Measurements from ENCODE around the gene RLF.
"Not testable (repeated sequence)": the region's sequence is repeated elsewhere in the genome, so short reads cannot be mapped to it uniquely, and the experiment has no call there.

The RLF gene

DNA sequence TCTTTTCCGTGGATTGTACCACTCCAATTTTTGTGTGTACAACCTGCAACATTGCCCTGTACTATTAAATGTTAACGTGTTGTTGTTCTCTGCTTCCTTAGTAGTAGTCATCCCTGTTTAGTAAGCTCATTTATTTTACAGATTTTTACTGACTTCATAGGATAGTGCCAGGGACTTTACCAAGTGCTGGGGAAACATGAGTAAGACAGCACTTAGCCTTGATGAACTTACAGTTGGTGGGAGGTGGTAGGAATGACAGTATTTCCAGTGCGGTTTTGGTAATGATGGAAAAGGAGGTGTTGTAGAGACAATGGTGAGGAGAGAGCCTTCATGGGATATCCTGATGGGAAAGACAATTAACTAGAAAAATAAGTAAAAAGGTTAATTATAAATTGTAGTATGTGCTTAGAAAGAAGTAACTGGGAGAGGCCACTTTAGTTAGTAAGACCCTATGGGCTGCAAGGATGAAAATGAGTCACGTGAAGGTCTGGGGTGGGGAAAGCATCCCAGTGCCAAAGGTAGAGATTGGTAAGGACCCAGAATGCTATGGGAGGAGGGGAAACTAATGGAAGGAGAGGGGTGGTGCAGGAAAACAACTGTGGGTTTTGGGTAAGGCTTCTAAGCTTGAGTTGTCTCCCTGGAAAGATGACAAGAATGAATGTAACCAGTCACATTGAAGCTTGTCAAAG is 1.7 kb downstream of the RLF start:
- no peak for DNase-seq (ENCODE audit: low read depth in 2 of 2)

DNA sequence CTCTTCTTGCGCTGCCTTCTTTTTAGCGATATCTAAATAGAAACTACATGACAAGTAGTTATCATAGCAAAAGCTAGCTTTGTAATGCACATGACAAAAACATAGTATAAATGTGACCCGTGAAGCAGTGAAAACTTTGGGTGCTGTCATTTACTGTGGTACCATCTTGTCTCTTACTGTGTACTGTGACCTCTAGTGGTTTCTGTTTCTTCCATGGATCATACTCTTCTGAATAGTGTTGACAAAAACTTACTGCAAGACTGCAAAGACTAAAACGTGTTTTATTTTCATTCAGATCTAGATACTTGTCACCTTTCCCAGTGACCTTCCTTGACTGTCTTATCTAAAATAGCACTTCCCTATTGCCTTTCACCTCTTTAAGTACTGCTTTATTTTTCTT is 6.1 kb downstream of the RLF start:
- DNase-seq (ENCODE audit: low read depth in 2 of 2), result no peak

DNA sequence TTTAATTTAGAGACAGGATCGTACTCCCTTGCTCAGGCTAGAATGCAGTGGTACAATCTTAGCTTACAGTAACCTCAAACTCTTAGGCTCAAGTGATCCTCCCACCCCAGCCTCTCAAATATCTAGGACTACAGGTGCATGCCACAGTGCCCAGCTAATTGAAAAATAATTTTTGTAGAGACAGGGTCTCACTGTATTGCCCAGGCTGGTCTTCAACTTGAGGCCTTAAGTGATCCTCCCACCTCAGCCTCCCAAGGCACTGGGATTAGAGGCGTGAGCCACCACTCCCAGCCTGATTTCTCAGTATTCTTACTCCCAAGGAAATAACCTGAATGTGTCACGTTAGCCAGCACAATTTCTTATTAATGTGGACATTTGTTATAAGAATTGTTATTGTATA is 9.8 kb downstream of the RLF start:
- DNase-seq (ENCODE audit: low read depth in 2 of 2), result no peak

DNA sequence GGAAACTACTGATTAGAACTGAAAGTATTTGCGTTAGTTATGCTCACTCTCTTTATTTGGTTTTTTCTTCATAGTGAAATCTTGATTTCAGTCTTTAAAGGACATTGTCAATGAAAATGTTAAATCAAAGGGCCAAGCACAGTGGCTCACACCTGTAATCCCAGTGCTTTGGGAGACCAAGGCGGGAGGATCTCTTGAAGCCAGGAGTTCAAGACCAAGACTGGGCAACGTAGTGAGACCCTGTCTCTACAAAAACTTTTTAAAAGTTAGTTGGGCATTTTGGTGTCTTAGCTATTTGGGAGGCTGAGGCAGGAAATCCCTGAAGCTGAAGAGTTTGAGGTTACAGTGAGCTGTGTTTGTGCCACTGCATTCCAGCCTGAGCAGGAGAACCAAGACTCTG is 13.6 kb downstream of the RLF start:
- no peak for DNase-seq (ENCODE audit: low read depth in 2 of 2)

DNA sequence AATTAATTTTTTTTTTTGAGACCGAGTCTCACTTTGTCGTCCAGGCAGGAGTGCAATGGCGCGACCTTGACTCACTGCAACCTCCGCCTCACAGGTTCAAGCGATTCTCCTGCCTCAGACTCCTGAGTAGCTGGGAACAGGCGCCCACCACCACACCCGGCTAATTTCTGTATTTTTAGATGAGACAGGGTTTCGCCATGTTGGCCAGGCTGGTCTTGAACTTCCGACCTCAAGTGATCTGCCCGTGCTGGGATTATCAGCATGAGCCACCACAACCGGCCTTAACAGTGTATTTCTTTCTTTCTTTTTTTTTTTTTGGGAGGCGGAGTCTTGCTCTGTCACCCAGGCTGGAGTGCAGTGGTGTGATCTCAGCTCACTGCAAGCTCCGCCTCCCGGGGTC is 15.8 kb downstream of the RLF start:
- not testable (repeated sequence) for DNase-seq (ENCODE audit: low read depth in 2 of 2)

DNA sequence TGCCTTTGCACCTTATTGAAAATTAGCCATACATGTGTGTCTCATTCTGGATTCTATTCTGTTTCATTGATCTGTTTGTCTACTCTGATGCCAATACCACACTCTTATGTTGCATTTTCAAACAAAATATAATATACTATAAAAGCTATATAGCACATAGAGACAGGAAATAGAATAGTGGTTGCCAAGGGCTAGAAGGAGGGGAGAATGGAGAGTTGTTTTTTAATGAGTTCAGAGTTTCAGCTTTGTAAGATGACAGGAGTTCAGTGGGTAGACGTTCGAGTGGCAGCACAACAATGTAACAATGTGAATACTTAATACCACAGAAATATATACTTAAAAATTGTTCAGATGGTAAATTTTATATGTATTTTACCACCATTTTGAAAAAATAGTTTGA is 17.0 kb downstream of the RLF start:
- no peak for DNase-seq (ENCODE audit: low read depth in 2 of 2)

DNA sequence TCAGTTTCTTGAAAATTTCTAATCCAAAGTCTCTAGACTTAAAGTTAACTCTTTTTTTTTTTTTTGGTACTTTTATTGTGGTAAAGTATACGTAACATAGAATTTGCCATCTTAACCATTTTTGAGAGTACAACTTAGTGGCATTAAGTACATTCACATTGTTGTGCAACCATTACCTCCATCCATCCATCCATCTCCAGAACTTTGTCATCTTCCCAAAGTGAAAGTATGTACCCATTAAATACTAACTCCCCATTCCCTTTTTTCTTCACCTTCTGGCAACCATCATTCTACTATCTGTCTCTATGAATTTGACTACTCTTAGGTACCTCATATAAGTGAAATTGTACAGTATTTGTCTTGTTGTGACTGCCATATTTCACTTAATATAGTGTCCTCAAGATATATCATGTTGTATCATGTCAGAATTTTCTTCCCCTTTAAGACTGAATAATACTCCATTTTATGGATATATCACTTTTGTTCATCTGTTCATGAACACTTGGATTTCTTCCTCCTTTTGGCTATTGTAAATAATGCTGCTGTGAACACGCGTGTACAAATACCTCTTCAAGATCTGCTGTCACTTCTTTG is 18.4 kb downstream of the RLF start:
- no peak for DNase-seq (ENCODE audit: low read depth in 2 of 2)

DNA sequence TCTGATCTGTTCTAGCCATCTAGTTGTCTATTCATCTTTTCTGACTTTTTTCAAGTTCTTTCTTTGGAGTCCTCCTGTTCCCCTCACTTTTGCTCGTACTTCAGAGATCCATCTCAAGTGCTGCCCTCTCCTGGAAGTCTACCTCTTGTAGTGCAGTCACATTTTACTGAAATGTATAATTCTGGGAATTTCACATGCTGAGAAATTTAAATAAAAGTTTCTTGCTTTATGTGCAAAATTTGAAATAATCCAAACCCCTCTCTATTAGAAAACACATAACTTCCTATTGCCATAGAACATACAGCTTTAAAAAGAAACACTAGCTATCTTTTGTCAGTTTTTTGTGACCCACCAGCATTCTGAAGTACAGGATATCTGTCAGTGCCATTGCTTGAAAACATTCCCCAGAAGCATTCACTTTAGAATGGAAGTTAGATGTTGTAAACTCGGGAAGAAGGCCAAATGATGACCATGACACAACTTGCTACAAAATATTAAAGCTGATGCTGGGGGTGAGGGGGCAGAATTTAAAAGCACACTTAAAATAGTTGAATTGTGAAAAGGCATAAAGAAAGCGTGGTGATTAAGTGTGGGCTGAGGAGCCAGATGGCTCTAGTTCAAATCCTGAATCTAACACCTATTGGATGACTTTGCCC is 22.0 kb downstream of the RLF start:
- DNase-seq (ENCODE audit: low read depth in 2 of 2), result no peak

DNA sequence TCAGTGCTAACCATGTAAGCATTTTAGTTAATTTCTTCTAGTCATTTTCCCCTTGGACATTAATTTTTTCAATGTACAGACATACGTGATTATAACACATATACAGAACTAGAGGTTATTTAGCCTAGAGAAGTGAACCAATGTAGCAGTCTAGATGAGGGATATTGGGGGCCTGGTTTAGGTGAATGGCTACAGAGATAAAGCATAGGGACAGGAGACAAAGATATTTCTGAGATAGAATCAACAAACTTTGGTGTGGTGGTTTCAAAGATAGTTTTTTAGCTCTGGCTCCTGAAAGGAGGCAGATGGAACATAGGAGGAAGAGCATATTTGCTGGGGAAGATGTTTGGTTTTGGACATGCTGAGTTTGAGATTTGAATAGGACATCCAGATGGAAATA is 23.0 kb downstream of the RLF start:
- no peak for DNase-seq (ENCODE audit: low read depth in 2 of 2)

DNA sequence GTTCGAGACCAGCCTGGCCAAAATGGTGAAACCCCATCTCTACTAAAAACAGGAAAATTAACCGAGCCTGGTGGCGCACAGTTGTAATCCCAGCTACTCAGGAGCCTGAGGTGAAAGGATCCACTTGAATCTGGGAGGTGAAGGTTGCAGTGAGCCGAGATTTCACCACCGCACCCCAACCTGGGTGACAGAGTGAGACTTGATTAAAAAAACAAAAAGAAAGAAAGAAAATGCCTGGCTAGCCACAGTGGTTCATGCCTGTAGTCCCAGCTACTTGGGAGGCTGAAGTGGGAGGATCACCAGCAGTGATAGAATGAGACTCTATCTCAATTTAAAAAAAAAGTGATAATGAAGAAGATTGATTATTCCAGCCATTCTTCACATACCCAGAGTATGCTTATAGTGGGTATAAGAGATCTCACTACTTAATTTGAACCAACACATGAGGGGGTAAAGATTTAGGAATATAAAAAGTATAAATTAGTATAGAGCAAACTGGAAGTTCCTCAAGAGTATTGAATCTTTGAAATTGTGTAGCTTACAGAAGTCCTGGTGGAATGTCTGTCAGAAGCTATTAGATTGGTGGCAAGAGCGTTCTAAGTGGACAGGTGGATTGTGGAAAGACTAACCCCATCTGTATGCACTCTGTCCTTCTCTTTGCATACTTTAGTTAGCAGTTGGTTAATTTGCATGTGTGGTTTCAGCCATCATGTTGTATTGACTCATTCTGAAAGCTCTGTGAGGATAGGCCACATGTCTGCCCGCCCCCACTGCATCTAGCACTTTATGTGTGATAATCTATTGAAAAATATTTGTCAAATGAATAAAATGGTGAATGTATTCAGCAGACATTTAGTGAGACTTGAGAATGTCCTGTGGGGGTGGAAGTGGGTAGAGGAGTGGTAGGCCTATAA is 25.0 kb downstream of the RLF start:
- peak; percentile 36 to 40 for DNase-seq (ENCODE audit: low read depth in 2 of 2)

DNA sequence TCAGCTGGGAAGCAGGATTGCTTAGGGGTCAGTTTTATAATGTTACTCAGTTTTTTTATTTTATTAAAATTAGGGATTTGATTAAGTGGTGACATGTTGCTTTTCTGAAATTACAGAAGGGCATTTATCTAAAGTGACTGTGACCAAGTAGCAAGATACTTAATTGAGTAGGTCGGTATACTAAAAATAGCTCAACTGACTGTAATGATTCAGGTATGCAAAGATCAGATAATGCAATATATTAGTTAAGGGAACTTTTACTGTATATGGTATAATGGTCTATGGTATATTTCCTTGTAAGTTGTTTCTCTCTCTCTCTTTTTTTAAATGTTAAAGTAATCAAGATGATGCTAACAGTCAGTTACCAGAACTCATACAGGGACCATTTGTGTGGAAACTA is 26.2 kb downstream of the RLF start:
- no peak for DNase-seq (ENCODE audit: low read depth in 2 of 2)

DNA sequence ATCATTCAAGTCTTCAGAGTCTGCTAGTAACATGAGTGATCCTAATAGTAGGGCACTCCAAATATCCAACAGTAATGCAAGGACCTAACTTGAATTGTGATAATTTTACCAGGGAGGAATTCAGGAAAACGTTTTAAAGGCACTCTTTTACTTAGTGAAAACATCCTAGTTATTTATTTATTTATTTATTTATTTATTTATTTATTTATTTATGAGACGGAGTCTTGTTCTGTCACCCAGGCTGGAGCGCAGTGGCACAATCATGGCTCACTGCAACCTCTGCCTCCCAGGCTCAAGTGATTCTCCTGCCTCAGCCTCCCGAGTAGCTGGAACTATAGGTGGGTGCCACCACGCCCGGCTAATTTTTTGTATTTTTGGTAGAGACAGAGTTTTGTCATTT is 33.5 kb downstream of the RLF start:
- DNase-seq (ENCODE audit: low read depth in 2 of 2), result not testable (repeated sequence)

DNA sequence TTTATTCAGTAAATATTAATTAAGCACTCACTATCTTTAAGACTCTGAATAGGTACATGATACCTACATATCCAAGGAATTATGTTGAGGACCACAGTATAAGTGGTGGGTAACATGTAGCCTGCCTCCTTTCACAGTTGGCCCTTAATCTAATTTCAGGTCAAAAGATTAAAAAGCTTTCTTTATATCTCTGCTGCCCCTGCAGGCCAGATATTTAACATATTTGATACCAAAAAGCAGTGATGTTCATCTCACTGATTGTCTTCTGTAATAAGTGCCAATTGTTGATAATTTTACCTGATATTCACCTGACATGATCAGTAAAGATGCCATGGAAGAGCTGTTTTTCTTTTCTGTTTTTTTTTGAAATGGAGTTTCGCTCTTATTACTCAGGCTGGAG is 36.5 kb downstream of the RLF start:
- no peak for DNase-seq (ENCODE audit: low read depth in 2 of 2)

DNA sequence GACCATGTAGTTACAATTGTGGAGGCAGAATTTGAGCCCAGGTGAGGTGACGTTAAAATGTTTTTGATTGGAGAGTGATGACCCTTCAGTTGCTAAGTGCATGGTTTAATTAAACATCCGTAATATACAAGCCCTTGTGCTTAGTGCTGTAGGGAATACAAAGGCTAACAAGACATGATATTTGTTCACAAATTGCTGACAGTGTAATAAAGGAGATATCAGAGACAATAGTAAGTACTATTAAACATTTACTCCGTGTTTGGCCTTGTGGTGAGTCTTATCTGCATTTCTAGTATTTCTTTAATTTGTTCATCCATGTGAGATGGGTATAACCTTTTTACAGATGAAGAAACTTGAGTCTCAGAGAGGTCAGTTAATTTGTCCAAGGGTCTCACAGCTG is 37.9 kb downstream of the RLF start:
- no peak for DNase-seq (ENCODE audit: low read depth in 2 of 2)

DNA sequence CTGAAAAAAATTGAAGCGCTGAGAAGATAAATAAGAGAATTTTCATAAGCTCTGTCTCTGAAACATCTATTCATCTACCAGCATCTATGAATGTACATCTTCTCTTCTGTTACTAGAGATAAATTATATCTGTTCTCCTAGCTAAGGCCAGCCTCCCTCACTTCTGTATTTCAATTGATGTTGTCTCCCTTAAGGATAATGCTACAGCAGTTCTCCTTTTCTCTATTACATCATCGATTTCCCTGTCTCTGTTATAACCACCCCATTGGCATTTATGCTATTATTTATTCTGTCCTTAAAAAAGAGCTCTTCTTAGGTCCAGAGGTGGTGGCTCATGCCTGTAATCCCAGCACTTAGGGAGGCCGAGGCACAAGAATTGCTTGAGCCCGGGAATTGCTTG is 43.7 kb downstream of the RLF start:
- no peak for DNase-seq (ENCODE audit: low read depth in 2 of 2)

DNA sequence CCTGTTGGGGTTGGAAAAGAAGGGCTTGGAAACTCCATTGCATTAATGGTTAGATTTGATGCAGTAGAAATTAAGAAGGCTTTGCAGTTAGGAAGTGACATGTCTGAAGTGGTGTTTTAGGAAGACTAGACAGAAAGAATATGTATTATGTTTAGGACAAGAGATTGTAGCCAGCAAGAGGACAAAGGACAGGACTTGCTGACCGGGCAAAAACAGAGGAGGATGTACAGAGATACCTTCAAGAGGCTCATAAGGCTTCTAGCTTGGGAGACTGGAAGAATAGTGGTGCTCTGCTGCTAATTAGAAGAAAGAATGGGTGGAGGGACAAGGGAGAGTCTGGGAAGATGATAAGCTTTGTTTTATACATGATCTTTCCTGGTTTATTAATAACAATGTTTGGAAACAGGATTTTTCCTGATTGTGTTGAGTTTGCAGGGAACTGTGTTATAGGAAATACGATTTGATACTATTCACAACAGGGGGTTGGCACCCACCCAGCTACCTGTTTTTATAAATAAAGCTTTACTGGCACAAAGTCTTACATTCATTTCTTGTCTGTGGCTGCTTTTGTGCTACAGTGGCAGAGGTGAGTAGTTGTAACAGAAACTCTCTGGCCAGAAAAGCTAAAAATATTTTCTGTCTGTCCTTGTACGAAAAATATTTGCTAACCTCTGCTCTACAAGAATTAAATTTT is 49.5 kb downstream of the RLF start:
- no peak for DNase-seq (ENCODE audit: low read depth in 2 of 2)

DNA sequence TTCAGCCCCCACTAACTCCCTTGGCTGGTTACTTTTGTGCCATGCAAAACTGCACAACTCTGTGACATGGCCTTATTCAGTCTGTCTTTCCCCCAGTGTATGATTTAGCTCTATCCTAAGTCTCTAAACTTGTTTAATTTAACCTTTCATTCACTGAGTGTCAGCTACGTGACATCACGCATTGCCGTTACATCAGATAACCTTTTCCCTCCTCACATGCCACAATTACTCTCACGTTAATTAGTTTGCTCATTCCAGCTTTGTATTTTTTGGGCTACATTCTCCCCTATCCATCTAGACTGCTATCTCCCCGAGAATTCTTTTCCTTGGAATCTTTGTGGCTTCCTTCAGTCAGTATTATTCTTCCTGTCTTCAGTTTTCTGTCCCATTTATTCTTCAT is 57.1 kb downstream of the RLF start:
- no peak for DNase-seq (ENCODE audit: low read depth in 2 of 2)

DNA sequence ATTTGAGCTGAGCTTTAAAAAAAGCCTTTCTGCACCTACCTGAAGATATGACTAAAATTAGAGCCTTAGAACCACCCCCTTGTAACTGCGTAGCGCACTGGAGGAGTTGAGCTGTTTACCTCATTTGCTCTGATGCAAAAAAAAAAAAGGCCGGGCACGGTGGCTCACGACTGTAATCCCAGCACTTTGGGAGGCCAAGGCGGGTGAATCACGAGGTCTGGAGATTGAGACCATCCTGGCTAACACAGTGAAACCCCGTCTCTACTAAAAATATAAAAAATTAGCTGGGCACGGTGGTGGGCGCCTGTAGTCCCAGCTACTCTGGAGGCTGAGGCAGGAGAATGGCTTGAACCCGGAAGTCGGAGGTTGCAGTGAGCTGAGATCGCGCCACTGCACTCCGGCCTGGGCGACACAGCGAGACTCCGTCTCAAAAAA is 60.3 kb downstream of the RLF start:
- DNase-seq (ENCODE audit: low read depth in 2 of 2), result not testable (repeated sequence)

DNA sequence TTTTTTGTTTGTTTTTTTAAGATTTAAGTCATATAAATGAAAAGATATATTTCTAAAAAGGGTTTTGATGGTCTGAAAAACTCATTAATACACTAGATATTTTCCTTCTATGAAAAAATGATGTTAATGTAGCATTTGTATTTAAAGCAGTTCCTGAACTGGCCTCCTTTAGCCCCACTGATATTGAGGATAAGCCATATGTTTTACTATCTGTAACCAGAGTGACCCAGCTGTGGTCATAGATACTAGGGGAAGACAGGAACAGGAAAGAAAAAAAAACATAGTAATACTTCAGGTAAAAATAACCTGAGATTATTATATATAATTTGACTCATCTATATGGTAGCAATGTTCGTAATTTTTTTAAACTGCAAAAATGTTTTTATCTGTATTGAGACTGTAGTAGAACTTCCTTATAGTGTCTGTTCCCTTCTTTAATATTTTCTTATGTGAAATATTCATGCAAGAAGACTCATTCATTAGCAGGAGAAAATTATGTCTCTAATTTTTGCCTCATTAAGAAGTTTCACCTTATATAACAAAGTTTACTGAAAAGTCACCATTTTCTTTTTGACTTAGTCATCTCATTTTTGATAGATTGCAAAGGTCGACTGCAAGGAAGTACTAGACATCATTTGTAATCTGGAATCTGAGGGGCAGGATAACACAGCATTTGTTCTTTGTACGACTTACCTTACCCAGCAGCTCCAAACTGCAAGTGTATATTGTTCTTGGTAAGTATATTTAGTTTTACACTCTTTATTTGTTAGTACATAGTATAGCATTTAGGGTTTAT is 61.0 kb downstream of the RLF start:
- DNase-seq (ENCODE audit: low read depth in 2 of 2), result no peak

DNA sequence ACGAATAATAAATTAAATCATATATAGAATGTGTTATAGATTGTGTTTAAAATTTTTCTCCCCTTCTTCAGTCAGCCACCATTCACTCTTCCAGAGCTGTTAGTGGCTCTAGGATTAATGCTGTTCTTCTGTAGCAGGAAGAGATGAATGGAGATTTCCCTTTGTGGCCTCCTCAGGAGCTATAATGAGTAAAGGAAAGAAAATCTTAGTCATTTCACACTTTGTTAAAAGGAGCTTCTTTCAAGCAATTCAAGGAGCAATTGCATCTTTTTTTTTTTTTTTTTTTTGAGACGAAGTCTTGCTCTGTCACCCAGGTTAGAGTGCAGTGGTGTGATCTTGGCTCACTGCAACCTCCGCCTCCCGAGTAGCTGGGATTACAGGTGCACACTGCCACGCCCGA is 62.9 kb downstream of the RLF start:
- no peak for DNase-seq (ENCODE audit: low read depth in 2 of 2)

DNA sequence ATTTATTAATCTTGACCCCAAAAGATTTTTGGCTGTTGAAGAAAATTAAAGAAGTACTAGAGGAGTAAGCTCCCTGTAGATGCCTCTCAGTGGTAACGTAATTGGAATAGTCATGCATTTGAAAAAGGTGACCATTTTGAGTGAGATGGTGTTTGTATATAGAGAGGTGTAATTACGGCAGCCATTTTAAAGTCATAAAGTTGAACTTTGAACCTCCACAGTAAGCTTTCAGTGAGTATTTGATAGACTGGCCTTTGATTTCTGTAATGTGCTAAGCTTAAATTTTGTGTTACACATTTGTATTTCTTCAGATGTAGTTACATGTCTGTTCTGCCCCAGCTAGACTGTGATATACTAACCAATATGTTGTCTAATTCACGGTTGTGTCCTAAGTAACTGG is 65.0 kb downstream of the RLF start:
- no peak for DNase-seq (ENCODE audit: low read depth in 2 of 2)

Measured in fibroblast of skin of left quadriceps (primary cell).